ENCODE measurements around the gene NFASC. TPM values are rescaled to one million over a fixed set of nuclear protein-coding genes. Genes with fewer than 3 reads are reported as not detected.

The NFASC gene
- total RNA-seq, 1 donor from 2014 or later: 29.6 TPM

DNA sequence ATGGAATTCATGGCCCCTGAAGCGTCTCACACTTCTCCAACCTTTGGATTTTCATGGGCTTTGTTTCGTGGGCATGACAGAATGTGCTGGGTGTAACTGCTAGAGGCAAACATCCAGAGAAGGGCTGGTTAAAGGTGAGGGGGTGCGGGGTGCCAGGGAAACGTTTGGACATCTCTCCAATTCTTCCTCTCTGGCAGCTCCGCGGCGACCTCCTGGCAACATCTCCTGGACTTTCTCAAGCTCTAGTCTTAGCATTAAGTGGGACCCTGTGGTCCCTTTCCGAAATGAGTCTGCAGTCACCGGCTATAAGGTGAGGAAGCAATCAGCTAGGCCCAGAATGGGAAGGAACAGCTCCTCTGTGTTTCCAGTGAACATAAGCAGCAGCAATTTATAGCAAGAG is 201.6 kb downstream of the NFASC start:
- no peaks in the 10 kb centered on the region for H3K79me2 ChIP-seq (ENCODE audit: insufficient read depth, low read length)
- Mint-ChIP-seq H3K9me3 (ENCODE audit: unreplicated experiment) (no peaks in the 10 kb centered on the region), H3K4me1 (ENCODE audit: low read depth, unreplicated experiment) (peaks cover 12% of the 10 kb centered on the region), H3K4me3 (ENCODE audit: unreplicated experiment) (no peak overlapping the region), H3K27me3 (ENCODE audit: low read depth, unreplicated experiment) (peaks cover 6% of the 10 kb centered on the region), H3K36me3 (ENCODE audit: low read depth, unreplicated experiment) (peaks cover 2% of the 10 kb centered on the region), H3K27ac (ENCODE audit: unreplicated experiment) (no peak overlapping the region)
- DNase-seq (ENCODE audit: low read depth): no peak
- no peaks in the 10 kb centered on the region for H3K36me3 ChIP-seq (ENCODE audit: insufficient read depth, low read length)
- H4K20me1 ChIP-seq (ENCODE audit: insufficient read depth, low read length): no peaks in the 10 kb centered on the region
- no peak overlapping the region for H3K27ac ChIP-seq (ENCODE audit: low read depth, low read length)
- H3K9ac ChIP-seq (ENCODE audit: low read length): no peak overlapping the region
- TF ChIP-seq, protein P1, sequence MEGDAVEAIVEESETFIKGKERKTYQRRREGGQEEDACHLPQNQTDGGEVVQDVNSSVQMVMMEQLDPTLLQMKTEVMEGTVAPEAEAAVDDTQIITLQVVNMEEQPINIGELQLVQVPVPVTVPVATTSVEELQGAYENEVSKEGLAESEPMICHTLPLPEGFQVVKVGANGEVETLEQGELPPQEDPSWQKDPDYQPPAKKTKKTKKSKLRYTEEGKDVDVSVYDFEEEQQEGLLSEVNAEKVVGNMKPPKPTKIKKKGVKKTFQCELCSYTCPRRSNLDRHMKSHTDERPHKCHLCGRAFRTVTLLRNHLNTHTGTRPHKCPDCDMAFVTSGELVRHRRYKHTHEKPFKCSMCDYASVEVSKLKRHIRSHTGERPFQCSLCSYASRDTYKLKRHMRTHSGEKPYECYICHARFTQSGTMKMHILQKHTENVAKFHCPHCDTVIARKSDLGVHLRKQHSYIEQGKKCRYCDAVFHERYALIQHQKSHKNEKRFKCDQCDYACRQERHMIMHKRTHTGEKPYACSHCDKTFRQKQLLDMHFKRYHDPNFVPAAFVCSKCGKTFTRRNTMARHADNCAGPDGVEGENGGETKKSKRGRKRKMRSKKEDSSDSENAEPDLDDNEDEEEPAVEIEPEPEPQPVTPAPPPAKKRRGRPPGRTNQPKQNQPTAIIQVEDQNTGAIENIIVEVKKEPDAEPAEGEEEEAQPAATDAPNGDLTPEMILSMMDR (IDR thresholded peaks at IDR 0.05; ENCODE audit: insufficient read depth, low read depth, low read length): no peak
- TF ChIP-seq EZH2 (IDR thresholded peaks at IDR 0.05; ENCODE audit: insufficient read depth, low read length): no peak
- H3K9me3 ChIP-seq (ENCODE audit: insufficient read depth, low read depth, low read length): no peaks in the 10 kb centered on the region
- H3K4me1 ChIP-seq (ENCODE audit: insufficient read depth, low read length): no peaks in the 10 kb centered on the region
- no peak for FAIRE-seq
- H2AFZ ChIP-seq (ENCODE audit: low read depth, low read length): no peak overlapping the region
- no peaks in the 10 kb centered on the region for H3K27me3 ChIP-seq (ENCODE audit: insufficient read depth, low read length)
- no peak overlapping the region for H3K4me3 ChIP-seq (ENCODE audit: insufficient read depth, low read depth, low read length)
- no peak overlapping the region for H3K4me2 ChIP-seq (ENCODE audit: low read length)

Other genes with a start within 250 kb of the NFASC start
- gene LRRN2, start 185.1 kb upstream of the NFASC start, total RNA-seq: 4.9 and 5.9 TPM in 2 replicates
- gene CNTN2, start 172.3 kb downstream of the NFASC start, total RNA-seq: 0.07 and 0.23 TPM in 2 replicates
- gene TMEM81, start 213.6 kb downstream of the NFASC start, total RNA-seq: 4.8 and 4.9 TPM in 2 replicates

Measured in astrocyte (in vitro differentiated cells and primary cell).